H1 (cell line): ENCODE data around the gene DYSF. TPM values are rescaled to one million over a fixed set of nuclear protein-coding genes. Genes with fewer than 3 reads are reported as not detected.

Source experiments
- CHD7 ChIP-seq: fragments of 300-600 bp; sonication (generic); IDR thresholded peaks from 2 replicates; pipeline ENCODE4 v1.7.1; 2012; ENCODE audit warnings: low read length, moderate library complexity, mild to moderate bottlenecking, inconsistent platforms; ENCODE audit not compliant: insufficient replicate concordance
- polyA plus RNA-seq, 7 experiments: library from polyadenylated mRNA; depleted of rRNA in 3 of 7; stranded (reverse) in 5 of 7; unstranded in 2 of 7; fragments of >200 nt in 5 of 7; fragments of 200-250 nt in 2 of 7; gene quantifications; 1 replicate in 5 of 7; 2 replicates in 1 of 7; 4 replicates in 1 of 7; pipeline versions ENCODE4 v1.2.1 to v1.2.3, GENCODE V29; 2011 to 2013; ENCODE audit warnings: missing spikeins in 2 of 7, mixed read lengths in 2 of 7
- total RNA-seq: library from RNA; stranded (reverse); fragmentation: NEBNext Ultra II Directional; extraction: Animal tissue kit (Norgen Biotek cat#: 25700); gene quantifications from 2 replicates; pipeline ENCODE4 v1.2.1, GENCODE V29; 2021

Gene DYSF
- total and polyA plus RNA-seq, 2 of the 8 experiments (the other 6 are each of a cell fraction or from before 2014, with no cell fraction given), result 5.8 to 7.1 TPM

GRCh38 chr2:71612581-71613402 is 159.4 kb downstream of the DYSF start (continued):
- no peak for TF ChIP-seq CHD7
